Activated naive CD4-positive, alpha-beta T cell treated with anti-CD3 and anti-CD28 coated beads for 36 hours (primary cell): Measurements from ENCODE around the gene SEC63. TPM values are rescaled to one million over a fixed set of nuclear protein-coding genes. Genes with fewer than 3 reads are reported as not detected.
"Not testable (repeated sequence)": the region's sequence is repeated elsewhere in the genome, so short reads cannot be mapped to it uniquely, and the experiment has no call there.

Experiments used
- CTCF ChIA-PET: fragments of 350-600 bp; sonication (Branson Sonifier 250); formaldehyde crosslinking; loops from one replicate; lab custom pipeline; 2021; ENCODE audit warnings: antibody characterized with exemption; lab: Charles Lee
- DNase-seq: peaks from one replicate; pipeline ENCODE4 v3.0.0-alpha.2; 2020
- H3K27ac Mint-ChIP-seq: one replicate; pipeline ENCODE4 v1.8.0; 2021; ENCODE audit warnings: mild to moderate bottlenecking, mixed read lengths
- H3K27me3 Mint-ChIP-seq: one replicate; pipeline ENCODE4 v1.8.0; 2021; ENCODE audit warnings: low read depth, mixed read lengths
- H3K36me3 Mint-ChIP-seq: one replicate; pipeline ENCODE4 v1.8.0; 2021; ENCODE audit warnings: low read depth, mixed read lengths
- H3K4me1 Mint-ChIP-seq: one replicate; pipeline ENCODE4 v1.8.0; 2021; ENCODE audit warnings: low read depth, mixed read lengths
- H3K4me3 Mint-ChIP-seq: one replicate; pipeline ENCODE4 v1.8.0; 2021; ENCODE audit warnings: mild to moderate bottlenecking, moderate library complexity, mixed read lengths
- H3K9me3 Mint-ChIP-seq: one replicate; pipeline ENCODE4 v1.8.0; 2021; ENCODE audit warnings: mixed read lengths
- intact Hi-C: fragments of 100-400 bp; cut with micrococcal nuclease; formaldehyde crosslinking; loops from one replicate; pipeline ENCODE4 v1.15.1; 2023
- total RNA-seq, 2 experiments: library from RNA; stranded (reverse); gene quantifications; one replicate each; pipeline ENCODE4 v1.2.3, GENCODE V29; 2021

Gene SEC63
- total RNA-seq, 2 experiments from 2014 or later = 78.3 to 86.5 TPM

DNA sequence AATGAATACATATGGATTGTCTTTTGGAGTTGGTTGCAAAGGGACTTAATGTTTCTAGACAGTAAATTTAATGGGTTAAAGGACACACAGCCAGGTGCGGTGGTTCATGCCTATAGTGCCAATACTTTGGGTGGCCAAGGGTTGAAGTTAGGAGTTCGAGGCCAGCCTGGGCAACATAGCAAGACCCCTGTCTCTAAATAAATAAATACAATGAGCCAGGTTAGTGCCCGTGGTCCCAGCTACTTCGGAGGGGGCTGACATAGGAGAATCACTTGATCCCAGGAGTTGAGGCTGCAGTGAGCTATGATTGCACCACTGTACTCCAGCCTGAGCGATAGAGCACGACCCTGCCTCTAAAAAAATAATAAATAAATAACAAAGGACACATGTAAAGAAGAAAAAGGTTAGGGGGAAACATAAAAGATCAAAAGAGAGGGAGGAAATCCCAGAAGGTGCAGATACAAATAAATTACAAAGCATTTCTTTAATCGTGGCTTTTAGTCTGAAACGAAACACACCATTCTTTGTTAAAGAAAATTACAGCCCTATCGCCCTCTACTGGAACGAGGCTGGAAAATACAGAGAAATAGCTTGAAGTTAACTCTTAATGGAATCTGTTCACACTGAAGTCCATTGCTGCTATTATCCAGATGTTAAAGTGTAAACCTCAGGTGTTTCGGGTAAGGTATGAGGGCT lies 91.3 kb downstream of the SEC63 start:
- H3K9me3 Mint-ChIP-seq = no peaks in the 10 kb centered on the region
- H3K27me3 Mint-ChIP-seq = no peaks in the 10 kb centered on the region
- H3K4me3 Mint-ChIP-seq = no peak overlapping the region
- no peak overlapping the region for H3K27ac Mint-ChIP-seq
- peaks cover 35% of the 10 kb centered on the region for H3K4me1 Mint-ChIP-seq
- peak; percentile 56 for DNase-seq
- CTCF ChIA-PET = interaction anchor here (0.6 to 6.1 kb wide), 28 partner anchors 10 to 738 kb away, joined by 3 to 51 read pairs (median 4); partner anchors contain the start of genes SCML4 and SEC63
- peaks cover 9% of the 10 kb centered on the region for H3K36me3 Mint-ChIP-seq
- intact Hi-C loops = loop anchor here (1.0 to 10.0 kb wide), 6 partner anchors 18 to 382 kb away; no protein-coding TSS in a partner anchor

DNA sequence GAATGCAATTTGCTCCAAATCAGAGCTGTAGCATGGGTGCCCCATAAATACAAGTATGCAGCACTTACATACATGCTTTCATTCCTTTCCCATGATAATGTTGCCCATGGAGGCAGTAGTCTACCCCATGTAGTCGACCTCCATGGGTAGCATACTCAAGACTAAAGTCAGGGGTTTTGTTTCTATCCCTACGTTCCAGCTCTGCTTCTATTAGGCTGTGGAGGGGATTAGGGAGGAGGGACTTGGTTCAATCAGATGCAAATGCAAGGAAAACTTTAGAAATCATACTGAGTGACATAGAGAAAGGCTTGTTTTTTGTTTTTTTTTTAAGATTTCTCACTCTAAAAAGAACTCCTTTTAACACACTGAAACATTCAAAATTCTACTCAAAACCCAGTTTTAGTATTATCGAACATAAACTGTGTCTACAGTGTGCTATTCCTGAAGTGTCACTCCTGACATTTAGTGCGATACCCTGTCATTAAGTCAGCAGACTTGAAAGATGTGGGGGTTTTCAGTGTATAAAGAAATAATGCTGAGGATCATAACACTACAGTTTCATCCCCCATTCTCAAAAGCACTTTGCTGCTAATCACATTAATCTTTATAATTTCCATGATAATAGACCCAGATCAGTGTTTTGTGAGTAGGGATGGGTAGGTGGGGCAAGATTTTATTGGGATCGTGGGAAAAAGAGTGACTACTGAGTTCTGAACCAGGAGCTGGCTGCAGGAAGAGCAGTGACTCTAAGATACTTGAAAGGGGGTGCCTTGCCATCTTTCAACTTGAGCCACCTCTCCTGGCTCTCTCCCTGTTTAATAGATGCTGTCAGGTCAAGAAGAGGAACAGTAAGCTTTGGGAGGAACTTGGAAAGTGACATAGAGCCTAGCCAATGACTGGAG lies 93.5 kb downstream of the SEC63 start:
- CTCF ChIA-PET = interaction anchor here (0.6 to 6.1 kb wide), 8 partner anchors 16 to 786 kb away, joined by 3 to 51 read pairs (median 5); no protein-coding TSS in a partner anchor
- peaks cover 12% of the 10 kb centered on the region for H3K4me1 Mint-ChIP-seq

DNA sequence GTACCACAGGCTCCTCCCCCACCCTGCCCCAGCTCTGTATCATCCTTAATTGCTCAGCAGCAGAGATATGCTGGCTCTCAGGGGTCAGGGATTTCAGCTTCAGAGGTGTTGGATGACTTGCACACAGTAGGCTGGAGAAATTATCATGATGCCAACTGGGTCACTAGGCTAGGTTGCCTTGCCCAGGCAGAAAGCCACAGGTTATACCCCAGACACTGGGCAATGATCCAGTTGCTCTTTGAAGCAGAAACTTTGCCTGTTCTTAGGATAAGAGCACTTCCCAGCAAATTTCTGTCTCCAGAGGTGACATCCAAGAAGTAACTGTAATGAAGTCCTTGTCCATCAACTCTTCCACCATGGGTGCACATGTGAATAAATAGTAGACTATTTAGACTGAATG lies 95.6 kb downstream of the SEC63 start:
- no peaks in the 10 kb centered on the region for H3K36me3 Mint-ChIP-seq
- H3K4me1 Mint-ChIP-seq = peaks cover 4% of the 10 kb centered on the region
- H3K9me3 Mint-ChIP-seq = no peaks in the 10 kb centered on the region
- no peak overlapping the region for H3K4me3 Mint-ChIP-seq
- no peak overlapping the region for H3K27ac Mint-ChIP-seq
- no peaks in the 10 kb centered on the region for H3K27me3 Mint-ChIP-seq
- no peak for DNase-seq
- CTCF ChIA-PET = interaction anchor here (0.6 to 1.4 kb wide), 2 partner anchors 14 to 515 kb away, joined by 3 to 5 read pairs; no protein-coding TSS in a partner anchor
- intact Hi-C loops = loop anchor here (10.0 kb wide), 1 partner anchor 378 kb away; no protein-coding TSS in a partner anchor

More for the DNA sequence above, 93.5 kb downstream of the SEC63 start:
- H3K4me3 Mint-ChIP-seq = no peak overlapping the region
- H3K36me3 Mint-ChIP-seq = peaks cover 3% of the 10 kb centered on the region
- H3K27me3 Mint-ChIP-seq = no peaks in the 10 kb centered on the region
- no peak overlapping the region for H3K27ac Mint-ChIP-seq
- no peak for DNase-seq
- intact Hi-C loops = loop anchor here (10.0 kb wide), 1 partner anchor 380 kb away; no protein-coding TSS in a partner anchor
- no peaks in the 10 kb centered on the region for H3K9me3 Mint-ChIP-seq

DNA sequence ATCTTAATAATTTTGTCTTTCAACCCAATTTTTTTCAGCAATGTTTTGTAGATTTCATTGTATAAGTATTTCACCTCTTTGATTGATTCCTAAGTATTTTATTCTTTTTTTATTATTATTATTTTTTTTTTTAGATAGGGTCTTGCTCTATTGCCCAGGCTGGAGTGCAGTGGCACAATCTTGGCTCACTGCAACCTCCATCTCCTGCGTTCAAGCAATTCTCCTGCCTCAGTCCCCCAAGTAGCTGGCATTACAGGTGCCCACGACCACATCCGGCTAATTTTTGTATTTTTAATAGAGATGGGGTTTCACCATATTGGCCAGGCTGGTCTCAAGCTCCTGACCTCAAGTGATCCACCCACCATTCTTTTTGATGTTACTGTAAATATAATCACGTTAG lies 97.0 kb downstream of the SEC63 start:
- intact Hi-C loops = loop anchor here (10.0 kb wide), 1 partner anchor 376 kb away; no protein-coding TSS in a partner anchor
- not testable (repeated sequence) for H3K27me3 Mint-ChIP-seq, H3K36me3 Mint-ChIP-seq, H3K4me3 Mint-ChIP-seq, H3K27ac Mint-ChIP-seq, H3K9me3 Mint-ChIP-seq, DNase-seq, H3K4me1 Mint-ChIP-seq
- CTCF ChIA-PET = interaction anchor here (1.8 kb wide), 1 partner anchor 12 kb away, joined by 3 read pairs; no protein-coding TSS in a partner anchor

DNA sequence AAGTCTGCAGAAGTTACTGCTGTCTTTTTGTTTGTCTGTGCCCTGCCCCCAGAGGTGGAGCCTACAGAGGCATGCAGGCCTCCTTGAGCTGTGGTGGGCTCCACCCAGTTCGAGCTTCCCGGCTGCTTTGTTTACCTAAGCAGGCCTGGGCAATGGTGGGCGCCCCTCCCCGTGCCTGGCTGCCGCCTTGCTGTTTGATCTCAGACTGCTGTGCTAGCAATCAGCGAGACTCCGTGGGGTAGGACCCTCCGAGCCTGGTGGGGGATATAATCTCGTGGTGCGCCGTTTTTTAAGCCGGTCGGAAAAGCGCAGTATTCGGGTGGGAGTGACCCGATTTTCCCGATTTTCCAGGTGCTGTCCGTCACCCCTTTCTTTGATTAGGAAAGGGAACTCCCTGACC lies 97.9 kb downstream of the SEC63 start:
- not testable (repeated sequence) for H3K36me3 Mint-ChIP-seq, H3K27me3 Mint-ChIP-seq, DNase-seq, H3K4me1 Mint-ChIP-seq, H3K27ac Mint-ChIP-seq, H3K4me3 Mint-ChIP-seq, H3K9me3 Mint-ChIP-seq
- CTCF ChIA-PET = interaction anchor here (1.8 kb wide), 1 partner anchor 12 kb away, joined by 3 read pairs; no protein-coding TSS in a partner anchor
- intact Hi-C loops = loop anchor here (10.0 kb wide), 1 partner anchor 375 kb away; no protein-coding TSS in a partner anchor

DNA sequence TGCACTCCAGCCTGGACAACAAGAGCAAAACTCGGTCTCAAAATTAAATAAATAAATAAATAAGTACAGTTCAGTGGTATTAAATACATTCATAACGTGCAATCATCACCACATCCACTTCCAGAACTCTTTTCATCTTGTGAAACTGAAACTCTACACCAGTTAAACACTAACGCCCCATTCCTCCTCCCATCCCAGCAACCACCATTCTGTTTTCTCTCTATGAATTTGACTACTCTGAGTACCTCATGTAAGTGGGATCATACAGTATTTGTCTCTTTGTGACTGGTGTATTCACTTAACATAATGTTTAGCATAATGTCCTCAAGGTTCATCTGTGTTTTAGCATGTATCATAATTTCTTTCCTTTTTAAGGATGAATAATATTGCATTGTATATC lies 104.8 kb downstream of the SEC63 start:
- H3K27me3 Mint-ChIP-seq = no peaks in the 10 kb centered on the region
- no peaks in the 10 kb centered on the region for H3K36me3 Mint-ChIP-seq
- intact Hi-C loops = no loop called here
- CTCF ChIA-PET = interaction anchor here (0.6 kb wide), 1 partner anchor 121 kb away, joined by 3 read pairs; no protein-coding TSS in a partner anchor
- no peaks in the 10 kb centered on the region for H3K9me3 Mint-ChIP-seq
- H3K27ac Mint-ChIP-seq = no peak overlapping the region
- DNase-seq = no peak
- no peak overlapping the region for H3K4me3 Mint-ChIP-seq
- peaks cover 7% of the 10 kb centered on the region for H3K4me1 Mint-ChIP-seq

DNA sequence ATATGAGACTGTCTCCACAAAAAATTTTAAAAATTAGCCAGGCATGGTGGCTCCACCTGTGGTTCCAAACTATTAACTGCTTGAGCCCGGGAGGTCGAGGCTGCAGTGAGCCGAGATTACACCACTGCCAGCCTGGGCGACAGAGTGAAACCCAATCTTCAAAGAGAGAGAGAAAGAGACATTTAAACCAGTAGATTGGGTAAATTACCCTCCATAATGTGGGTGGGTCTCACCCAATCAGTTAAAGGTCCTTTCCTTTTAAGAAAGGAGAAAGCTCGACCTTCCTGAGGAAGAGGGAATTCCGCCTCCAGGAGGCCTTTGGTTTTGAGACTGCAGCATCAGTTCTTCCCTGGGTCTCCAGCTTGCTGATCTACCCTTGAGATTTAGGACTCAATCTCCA lies 108.7 kb downstream of the SEC63 start:
- peaks cover 14% of the 10 kb centered on the region for H3K4me1 Mint-ChIP-seq
- CTCF ChIA-PET = interaction anchor here (0.6 to 4.6 kb wide), 22 partner anchors 11 to 366 kb away, joined by 3 to 89 read pairs (median 8); partner anchors contain the start of gene SCML4
- H3K27ac Mint-ChIP-seq = no peak overlapping the region
- H3K27me3 Mint-ChIP-seq = no peaks in the 10 kb centered on the region
- H3K36me3 Mint-ChIP-seq = no peaks in the 10 kb centered on the region
- DNase-seq = no peak
- no peaks in the 10 kb centered on the region for H3K9me3 Mint-ChIP-seq
- intact Hi-C loops = loop anchor here (2.0 kb wide), 1 partner anchor 17 kb away; no protein-coding TSS in a partner anchor
- no peak overlapping the region for H3K4me3 Mint-ChIP-seq

DNA sequence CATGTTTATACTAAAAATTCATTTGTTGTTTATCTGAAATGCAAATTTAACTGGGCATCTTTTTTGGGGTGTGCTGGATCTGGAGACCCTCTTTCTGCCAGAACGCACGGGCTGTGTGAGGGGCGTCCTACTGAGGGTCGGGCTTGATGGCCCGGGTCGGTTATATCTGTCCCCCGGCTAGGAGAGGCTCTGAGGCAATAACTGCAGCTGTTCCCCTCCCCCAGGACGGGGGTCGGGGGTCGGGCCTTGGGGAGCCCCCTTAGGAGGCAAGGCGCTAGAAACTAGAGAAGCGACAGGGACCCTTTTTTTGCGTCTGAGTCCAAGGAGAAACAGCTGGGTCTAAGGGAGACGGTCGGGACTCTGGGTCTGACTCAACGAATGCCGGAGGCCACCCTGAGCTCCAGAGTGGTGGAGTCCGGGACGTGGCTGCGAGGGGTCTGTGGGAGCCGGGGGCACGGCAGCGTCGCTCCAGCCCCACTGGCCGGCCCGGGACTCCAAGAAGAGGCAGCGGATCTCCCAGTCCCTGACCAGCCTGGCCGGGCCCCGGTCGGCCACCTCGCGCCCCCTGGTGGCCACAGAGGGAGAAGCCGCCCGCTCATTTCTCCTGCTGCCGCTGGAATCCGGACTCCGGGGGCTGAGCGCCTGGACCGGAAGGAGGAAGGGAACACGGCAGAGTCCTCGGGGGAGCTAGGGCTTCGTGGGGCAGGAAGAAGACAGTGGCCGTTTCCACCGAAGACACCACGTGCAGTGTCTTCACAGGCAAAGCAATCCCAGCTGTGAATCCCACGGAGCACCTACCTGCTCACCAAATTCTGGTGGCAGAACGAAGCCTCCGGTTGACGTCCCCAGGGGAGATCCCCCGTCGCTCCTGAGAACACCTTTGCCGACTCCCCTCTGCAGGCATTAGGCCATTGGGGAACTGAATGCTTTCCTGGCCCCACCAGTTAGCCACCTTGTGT lies 109.9 kb downstream of the SEC63 start:
- intact Hi-C loops = loop anchor here (1.0 to 2.0 kb wide), 6 partner anchors 19 to 173 kb away; partner anchors contain the start of gene SCML4
- Mint-ChIP-seq H3K4me3 (peak overlapping the region; percentile 76), H3K36me3 (no peaks in the 10 kb centered on the region), H3K27me3 (no peaks in the 10 kb centered on the region), H3K27ac (peak overlapping the region; percentile 67), H3K9me3 (no peaks in the 10 kb centered on the region), H3K4me1 (peaks cover 21% of the 10 kb centered on the region)
- peak; percentile 86 for DNase-seq
- CTCF ChIA-PET = interaction anchor here (0.5 to 4.6 kb wide), 59 partner anchors 8 to 530 kb away, joined by 3 to 89 read pairs (median 5); partner anchors contain the start of gene SCML4

DNA sequence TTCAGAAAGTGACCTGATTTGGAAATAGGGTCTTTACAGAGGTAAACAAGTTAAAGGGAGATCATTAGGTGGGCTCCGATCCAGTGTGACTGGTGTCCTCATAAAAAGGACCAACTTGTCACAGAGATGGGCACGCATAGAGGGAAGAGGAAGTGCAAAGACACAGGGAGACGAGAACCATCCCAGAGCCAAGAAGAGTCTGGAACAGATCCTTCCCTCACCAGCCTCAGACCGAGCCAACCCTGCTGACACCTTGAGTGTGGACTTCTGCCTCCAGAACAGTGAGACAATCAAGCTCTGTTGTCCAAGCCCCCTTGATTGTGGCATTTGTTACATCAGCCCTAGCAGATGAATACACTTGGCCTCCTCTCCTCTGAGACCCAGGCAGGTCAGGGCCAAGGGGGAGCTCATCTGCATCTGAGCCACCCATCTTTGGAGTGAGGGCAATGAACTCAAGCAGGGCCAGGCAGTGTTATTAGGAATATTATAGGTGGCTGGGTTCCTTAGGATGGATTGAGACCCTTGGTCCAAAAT lies 111.7 kb downstream of the SEC63 start:
- Mint-ChIP-seq H3K4me3 (no peak overlapping the region), H3K27me3 (no peaks in the 10 kb centered on the region), H3K36me3 (no peaks in the 10 kb centered on the region), H3K27ac (no peak overlapping the region), H3K4me1 (peaks cover 26% of the 10 kb centered on the region), H3K9me3 (no peaks in the 10 kb centered on the region)
- intact Hi-C loops = no loop called here
- no peak for DNase-seq
- CTCF ChIA-PET = interaction anchor here (0.6 to 4.6 kb wide), 19 partner anchors 10 to 175 kb away, joined by 3 to 89 read pairs (median 11); partner anchors contain the start of gene SCML4

DNA sequence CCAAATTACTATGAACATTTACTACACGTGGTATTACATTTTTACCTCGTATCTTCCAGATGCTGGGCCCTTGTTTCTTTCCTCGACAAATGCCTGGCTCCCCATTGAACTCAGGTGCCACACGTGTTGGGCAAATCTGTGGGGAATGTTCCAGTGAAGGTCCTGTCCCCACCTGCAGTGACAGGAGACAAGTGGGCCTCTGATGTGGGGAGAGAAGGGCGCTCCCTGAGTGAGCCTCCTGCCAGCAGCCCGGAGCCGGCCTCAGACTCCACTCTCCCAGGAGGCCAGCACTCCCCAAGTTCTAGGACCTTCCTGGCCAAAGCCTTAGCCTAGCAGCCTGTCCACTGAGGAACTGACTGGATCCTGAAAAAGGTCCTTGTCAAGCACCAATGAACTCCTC lies 112.2 kb downstream of the SEC63 start:
- no peaks in the 10 kb centered on the region for H3K36me3 Mint-ChIP-seq
- no peak overlapping the region for H3K4me3 Mint-ChIP-seq
- H3K27me3 Mint-ChIP-seq = no peaks in the 10 kb centered on the region
- H3K9me3 Mint-ChIP-seq = no peaks in the 10 kb centered on the region
- intact Hi-C loops = no loop called here
- no peak overlapping the region for H3K27ac Mint-ChIP-seq
- H3K4me1 Mint-ChIP-seq = peaks cover 26% of the 10 kb centered on the region
- no peak for DNase-seq
- CTCF ChIA-PET = interaction anchor here (1.1 to 4.6 kb wide), 8 partner anchors 16 to 171 kb away, joined by 3 to 89 read pairs (median 42); no protein-coding TSS in a partner anchor
